ENCODE results near the gene C16orf92.

The C16orf92 gene

DNA sequence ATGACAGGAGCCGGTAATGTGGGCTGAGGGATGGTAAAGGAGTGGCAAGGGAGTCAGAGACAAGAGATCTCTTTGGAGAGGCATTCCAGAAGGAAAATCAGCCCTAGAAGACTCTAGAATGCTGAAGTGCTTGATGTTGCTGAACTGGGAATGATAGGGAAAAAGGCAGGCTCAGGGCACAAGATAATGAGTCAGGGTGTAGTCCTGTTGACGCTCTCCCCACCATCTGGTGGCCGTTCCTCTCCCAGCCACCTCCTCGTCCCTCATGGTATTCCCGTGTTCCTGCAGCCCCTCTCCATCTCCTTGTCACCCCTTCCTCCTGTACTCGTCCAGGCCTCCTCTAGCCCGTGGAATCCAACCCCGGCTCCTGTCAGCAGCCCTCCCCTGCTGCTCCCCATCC, 31.5 kb downstream of the C16orf92 start:
- H3K4me3 ChIP-seq (ENCODE audit: low read length) = no peak overlapping the region
- no peak for DNase-seq (ENCODE audit: low read depth)
- TF ChIP-seq CTCF (conservative IDR thresholded peaks at IDR 0.05; ENCODE audit: low read depth, low read length) = no peak

GRCh38 chr16:30054959-30055553, 32.1 kb downstream of the C16orf92 start:
- DNase-seq (ENCODE audit: low read depth) = no peak
- H3K4me3 ChIP-seq (ENCODE audit: low read length) = no peak overlapping the region
- peak; percentile 78 for TF ChIP-seq CTCF (conservative IDR thresholded peaks at IDR 0.05; ENCODE audit: low read depth, low read length)

DNA sequence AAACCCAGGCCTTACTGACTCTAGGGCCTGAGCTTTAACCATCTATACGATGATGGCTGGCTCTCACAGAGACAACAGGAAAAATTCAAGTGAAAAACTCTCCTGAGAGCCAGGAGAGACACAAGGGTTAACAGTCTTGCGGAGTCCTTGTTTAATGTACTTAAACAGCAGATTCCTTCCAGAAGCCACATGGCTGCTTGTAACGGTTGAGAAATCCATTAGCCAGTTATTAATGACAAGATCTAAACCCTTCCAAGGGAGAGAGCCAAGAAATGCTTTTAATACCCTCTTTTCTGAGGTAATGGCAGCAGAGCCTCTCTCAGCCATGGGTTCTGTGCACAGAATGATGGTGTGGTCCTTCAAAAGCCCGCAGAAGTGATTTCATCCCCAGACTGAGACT, 37.3 kb downstream of the C16orf92 start:
- no peak overlapping the region for H3K4me3 ChIP-seq (ENCODE audit: low read length)
- DNase-seq (ENCODE audit: low read depth) = no peak

GRCh38 chr16:30060836-30061554, 38.0 kb downstream of the C16orf92 start:
- H3K4me3 ChIP-seq (ENCODE audit: low read length) = no peak overlapping the region
- no peak for DNase-seq (ENCODE audit: low read depth)
- no peak for TF ChIP-seq CTCF (conservative IDR thresholded peaks at IDR 0.05; ENCODE audit: low read depth, low read length)

More for the DNA sequence above, 37.3 kb downstream of the C16orf92 start:
- TF ChIP-seq CTCF (conservative IDR thresholded peaks at IDR 0.05; ENCODE audit: low read depth, low read length) = no peak

GRCh38 chr16:30063278-30063892, 40.4 kb downstream of the C16orf92 start:
- no peak overlapping the region for H3K4me3 ChIP-seq (ENCODE audit: low read length)
- no peak for TF ChIP-seq CTCF (conservative IDR thresholded peaks at IDR 0.05; ENCODE audit: low read depth, low read length)
- DNase-seq (ENCODE audit: low read depth) = no peak

GRCh38 chr16:30063893-30064728, 41.1 kb downstream of the C16orf92 start:
- H3K4me3 ChIP-seq (ENCODE audit: low read length) = peak overlapping the region; percentile 79
- TF ChIP-seq CTCF (conservative IDR thresholded peaks at IDR 0.05; ENCODE audit: low read depth, low read length) = peak; percentile 23
- no peak for DNase-seq (ENCODE audit: low read depth)
